Activated CD8-positive, alpha-beta memory T cell treated with anti-CD3 and anti-CD28 coated beads, Interleukin-2, amount 50 U/mL, for 1 hour (primary cell): ENCODE results near the gene CNDP2.

ENCODE experiments used
- DNase-seq: peaks from one replicate; pipeline ENCODE4 v3.0.0-alpha.2; 2020; ENCODE audit errors: extremely low read depth

The CNDP2 gene

DNA sequence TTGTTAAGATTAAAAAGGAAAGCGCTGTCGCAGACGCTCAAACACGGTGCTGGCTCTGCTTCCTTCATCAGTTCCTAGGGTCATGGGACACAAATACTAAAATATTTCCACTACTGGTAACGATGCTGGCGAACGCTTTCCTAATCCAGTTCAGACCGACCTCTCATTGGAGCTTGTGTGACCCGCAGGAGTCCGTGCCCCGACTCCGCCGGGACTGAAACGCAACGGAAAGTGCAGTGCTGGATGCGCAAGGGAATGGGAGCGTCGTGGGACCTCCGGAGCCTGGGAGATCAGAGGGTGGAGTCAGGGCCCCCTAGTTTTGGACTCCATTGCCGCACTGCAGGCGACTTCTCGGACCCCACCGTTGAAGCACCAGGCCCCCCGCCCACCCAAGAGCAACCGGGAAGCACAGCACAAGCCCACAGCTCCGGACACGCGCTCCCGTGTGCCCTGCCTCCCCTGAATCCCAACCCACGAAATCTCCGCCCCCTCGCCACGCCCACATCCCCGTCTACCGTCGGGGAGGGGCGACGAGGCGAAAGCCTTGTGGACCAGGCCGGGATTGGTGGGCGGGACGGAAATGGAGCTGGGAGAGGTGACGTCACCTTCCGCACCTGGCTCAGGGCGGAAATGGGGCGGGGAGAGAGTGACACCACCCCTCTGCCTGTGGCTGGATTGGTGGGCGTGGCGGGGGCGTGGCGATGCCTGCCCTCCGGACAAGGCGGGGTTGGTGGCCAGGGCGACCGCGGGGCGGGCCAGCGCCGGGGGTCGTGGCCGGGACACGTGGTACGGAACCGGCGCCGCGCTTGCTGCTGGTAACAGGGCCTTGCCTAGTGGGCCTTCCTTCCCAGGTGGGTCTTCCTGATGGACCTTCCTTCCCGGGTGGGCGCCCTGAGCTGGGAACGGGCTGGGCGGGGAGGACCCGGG lies at the start of gene CNDP2:
Gene CNDP2 (plus strand): TSS at position 783 of the 927 bp plus-strand sequence. CDS start 3,611 bp downstream, outside the sequence.
- DNase-seq, result peak; percentile 95

DNA sequence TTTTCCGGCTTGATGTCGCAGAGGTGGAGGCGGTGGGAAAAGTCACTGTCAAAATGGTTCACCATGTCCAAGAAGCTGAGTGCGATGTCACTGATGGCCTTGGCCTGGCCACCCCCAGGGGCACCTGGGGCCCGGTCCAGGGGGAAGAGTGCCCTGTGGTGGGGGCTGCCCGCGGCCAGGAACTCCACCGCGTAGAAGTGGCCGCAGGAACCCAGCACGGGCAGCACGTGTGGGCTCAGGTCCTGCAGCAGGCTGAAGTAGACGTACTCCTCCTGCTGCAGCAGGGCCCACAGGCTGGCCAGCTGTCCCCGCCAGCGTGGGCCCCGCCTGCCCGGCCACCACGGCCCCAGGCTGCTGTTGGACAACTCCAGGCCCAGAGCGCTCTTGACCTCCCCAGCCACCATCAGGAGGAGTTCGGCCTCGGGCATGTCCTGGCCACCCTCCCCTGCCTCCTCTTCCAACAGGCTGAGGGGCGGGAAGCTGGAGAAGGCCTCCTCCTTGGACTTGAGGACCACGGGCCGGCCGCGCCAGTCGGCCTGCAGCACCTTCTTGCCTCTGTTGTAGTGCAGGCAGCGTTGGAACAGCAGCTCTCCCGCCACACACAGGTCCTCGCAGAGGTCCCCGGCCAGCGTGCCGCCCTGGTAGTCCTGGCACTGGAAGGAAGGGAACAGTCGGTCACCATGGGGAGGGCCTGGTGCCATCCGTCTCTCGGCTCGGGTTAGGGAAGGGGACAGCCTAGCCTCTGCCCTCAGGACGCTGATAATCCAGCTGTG lies 49.3 kb upstream of the CNDP2 start:
- DNase-seq, result no peak

DNA sequence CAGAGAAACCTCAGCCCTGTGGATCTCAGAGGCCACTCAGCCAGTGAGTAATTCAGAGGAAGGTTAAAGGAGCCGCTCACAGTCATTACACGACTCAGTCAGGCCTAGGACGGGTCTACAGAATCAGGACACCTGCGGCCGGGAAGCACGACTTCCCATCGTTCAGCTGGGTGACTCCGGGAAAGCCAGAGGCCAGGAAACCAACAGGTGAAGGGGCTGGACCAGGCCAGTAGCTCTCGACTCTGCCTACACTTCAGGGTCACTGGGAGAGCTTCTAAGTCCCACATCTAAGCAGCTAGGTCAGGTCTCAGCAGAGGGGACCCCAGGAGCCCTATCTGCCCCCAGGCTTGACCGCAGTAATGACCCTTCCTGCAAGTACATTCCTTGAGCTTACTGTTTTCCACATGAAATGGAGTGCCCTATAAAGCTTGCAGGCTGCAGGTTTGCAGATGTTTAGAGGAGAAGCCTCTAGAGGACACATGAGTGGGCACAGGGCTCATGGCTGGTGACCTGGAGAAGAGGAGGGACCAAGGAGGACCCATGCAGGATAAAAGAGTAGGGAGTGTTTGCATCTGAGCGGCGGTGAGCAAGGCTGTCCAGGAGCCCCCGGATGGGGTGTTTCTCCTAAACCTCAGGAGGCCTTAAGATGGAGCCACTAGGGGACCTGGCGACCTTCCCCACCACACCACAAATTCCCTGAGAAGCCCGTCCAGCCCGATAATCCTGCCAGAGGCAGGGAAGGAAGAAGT lies 48.6 kb upstream of the CNDP2 start:
- DNase-seq, result no peak

DNA sequence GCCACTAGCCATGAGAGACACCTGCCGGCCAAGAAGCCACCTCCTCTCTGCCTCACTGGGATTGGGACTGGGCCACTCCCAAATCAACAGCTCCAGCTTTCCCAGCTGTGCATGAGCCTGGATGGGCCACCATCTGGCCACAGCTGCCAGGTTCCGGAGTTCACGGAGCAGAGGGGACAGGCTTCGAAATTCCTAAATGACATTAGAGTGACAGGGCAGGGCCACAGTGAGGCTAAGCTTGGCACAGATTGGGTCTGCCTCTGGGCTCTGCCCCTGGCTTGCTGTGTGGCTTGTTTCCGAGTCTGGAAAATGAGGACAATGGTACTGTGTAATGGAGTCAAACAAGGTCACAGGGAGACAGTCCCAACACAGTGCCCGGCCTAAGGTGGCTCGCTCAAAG lies 45.5 kb upstream of the CNDP2 start:
- DNase-seq, result no peak

DNA sequence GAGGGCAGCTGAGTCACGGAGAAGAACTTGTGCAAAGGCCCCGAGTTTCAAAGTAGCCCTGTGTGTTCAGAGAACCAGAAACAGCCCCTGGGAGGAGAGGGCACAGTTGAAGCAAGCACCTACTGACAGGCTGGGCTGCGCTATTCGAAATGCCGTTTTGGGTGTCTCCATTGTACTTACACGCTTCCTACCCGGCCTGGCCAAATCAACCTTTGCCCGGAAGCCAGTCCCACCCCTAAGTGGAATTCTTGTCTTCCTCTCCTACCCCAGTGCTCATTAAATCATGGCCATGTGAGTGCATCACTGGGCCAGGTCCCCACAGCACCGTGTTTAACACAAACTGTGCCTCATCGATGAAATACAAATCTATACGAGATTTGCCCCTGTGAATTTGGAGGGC lies 45.0 kb upstream of the CNDP2 start:
- DNase-seq, result no peak

DNA sequence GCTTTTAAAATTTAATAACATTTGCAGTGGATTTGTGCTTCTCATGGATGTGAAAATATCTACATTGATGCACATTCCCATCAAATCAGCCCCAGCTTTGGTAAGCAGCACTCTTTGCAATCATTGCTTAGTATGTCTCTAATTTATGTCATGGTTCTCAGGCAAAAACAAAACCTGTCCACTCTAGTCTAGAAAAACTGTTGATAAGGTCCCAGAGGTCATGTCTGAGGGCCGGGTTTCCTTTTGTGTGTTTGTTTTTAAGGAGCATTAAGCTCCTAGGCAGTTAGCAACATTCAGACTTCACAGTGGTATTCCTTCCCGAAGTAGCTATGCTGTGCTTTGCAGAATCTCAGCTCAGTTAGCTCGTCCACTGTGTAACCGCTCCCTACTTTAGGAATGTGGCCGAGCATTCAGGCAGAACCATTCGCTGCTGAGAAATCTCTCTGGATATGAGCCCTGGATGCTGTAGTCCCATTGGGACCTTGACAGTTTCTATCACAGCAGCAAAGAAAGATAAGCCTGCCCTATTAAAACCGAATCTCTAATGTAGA lies 43.1 kb upstream of the CNDP2 start:
- DNase-seq, result no peak

DNA sequence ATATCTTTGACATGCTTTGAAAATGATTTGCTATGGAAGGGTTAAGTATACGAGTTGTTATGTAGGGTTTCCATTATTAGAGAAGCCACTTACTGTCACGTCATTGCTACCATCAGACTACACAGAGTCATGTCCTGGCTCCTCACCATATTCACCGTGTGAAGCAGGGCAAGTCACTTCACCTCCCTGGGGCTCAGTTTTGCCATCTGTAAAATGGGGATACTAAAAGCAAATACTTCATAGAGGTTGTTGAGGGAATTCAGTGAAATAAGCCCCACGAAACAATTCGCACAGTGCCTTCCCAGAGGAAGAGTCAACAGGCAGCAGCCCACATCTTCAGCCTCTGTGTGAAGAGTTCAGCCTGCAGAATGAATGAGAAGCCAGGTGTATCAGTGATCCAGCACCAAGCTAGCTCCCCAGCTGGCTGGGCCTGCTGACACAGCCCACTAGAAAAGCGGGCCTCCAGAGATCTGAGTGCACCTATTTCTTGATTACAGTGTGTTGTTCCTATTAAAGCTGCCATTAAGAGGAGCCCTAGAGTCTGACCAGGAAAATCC lies 42.4 kb upstream of the CNDP2 start:
- DNase-seq, result no peak

DNA sequence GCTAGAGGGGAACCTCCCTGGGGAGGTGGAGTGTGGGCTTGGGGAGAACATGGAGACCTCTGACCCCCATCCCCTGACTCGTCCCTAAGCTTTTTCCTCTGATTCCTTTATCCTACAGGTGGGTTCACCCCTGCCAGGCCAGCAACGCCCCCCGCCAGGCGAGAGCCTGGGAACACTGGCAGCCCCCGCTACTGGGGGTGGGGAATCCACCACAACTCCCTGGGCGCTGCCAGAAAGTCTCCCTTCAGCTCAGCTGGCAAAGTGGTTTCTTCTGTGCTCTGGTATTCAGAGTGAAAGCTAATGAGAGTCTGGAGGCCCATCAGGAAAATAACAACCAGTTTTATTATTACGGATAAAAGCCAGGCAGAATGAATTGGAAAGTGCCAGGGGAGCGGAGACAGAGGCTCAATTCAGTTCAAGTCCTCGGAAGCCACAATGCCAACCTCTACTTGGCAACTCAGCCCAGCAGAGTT lies 41.8 kb upstream of the CNDP2 start:
- DNase-seq, result no peak

DNA sequence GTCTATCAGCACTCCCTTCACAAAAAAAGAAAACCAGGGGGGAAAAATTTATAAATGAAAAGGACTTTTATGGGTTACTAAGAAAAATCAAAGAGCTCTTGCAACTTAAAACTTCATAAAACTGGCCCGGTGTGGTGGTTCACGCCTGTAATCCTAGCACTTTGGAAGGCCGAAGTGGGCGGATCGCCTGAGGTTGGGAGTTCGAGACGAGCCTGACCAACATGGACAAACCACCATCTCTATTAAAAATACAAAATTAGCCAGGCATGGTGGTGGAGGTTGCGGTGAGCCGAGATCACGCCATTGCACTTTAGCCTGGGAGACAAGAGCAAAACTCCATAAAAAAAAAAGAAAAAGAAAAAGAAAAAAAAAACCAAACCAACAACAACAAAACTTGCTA lies 40.8 kb upstream of the CNDP2 start:
- no peak for DNase-seq

DNA sequence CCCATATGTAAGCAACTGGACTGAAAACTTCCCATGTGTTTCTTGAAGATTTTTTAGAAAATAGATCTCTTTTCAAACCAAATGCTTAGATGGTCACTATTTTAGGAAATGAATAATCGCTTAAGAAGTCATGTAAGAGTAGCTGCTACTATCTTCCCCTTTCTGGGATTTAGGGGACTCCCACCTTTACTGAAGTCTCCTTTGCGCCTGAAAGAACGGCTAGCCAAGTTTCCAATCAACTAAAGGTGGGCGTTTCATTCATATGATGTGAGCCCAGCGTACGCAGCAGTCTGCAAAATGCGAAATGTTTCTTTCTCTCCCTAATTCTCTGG lies 40.2 kb upstream of the CNDP2 start:
- no peak for DNase-seq

DNA sequence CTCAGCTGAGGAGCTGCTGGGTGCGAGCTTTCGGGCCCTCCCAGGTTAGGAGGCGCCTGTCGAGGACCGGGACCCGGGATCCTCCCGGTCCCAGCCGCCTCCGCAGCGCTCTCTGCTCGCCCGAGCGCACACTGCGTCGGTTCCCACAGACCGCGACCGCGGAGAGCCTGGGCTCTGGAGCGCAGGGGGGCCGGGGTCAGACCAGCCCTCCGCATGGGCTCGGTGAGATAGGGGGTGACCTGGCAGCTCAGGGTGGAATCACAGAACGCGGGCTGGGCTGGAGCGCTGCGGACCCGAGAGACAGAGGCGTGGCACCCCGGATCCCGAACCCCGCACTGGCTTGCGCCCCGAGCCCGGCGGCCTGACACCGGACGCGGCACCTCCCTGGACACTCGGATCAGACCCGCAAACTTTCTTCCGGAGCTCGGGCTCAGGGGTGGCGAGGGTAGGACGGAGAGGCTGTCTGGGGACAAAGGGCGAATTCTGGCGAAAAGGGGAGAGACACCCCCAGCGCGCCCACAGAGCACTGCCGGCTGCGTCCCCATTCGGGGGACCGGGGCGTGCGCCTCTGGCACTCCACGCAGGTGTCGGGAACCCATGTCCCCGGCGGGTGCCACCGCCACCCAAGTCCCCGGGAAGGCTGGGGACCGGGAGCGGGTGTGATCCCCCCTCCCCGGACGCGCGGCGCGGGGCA lies 39.7 kb upstream of the CNDP2 start:
- DNase-seq, result no peak

DNA sequence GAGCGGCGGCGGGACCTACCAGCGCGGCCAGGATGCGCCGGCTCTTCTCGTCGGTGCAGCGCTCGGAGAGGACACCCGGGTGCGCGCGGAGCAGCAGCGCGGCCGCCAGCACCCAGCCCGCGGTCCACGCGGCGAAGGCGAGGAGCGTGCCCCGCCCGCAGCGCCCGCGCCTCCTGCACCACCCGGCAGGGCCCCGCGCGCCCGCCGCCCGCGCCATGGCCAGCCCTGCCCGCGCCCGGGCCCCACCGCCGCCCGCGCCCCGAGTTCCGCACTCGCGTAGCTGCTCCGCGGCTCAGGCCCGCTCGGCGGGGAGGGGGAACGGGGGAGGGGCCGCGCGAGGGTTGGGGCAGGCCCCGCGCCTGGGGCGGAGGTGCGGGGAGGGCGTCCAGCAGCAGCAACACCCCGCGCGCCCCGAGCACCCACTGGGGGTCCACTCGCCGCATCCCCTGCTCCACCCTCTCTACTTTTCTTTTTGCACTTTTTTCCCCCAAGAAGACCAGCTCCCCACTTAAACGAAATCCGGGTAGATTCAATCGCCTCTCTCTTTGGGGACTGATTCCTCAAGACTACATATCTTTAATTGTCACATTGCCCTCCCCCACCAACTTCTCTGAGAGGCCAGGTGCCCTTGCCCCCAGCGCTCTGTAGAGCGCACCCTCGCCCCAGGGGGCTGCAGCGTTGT lies 39.0 kb upstream of the CNDP2 start, which contains the start of gene DIPK1C:
Gene DIPK1C (minus strand): TSS at position 266 of the 682 bp plus-strand sequence. CDS start 49 bp downstream, at position 217.
- DNase-seq, result no peak

DNA sequence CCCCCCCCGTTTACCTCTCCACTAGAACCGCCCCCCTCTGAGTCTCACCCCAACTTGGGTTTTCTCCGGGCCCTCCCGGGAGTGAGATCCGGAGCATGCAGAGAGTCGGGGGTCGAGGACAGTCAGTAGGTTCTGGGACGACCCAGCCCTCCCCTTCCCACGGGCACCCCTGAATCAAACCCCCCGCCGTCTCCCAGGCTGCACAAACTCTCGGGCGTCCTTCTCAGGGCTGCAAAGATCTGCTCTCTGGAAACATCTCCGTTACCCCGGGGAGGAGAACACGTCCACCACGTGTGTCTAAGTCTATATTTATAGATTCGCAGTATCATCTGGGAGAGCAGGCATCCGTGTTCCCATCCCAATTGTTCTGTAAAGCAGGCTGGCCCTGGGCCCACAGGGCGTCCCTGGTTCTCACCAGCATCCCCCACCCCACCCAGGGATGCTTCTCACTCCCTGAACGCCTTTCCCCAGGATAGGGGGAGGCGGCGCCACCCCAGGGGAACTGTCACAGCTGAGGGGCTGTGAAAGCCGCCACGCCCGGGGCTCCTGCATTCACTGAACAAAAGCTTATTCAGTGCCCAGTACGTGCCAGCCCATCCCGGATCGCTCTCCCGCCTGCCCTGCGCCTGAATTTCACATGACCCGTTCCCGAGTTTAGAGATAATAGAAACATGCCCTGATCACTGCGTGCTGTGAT lies 38.3 kb upstream of the CNDP2 start:
- no peak for DNase-seq

DNA sequence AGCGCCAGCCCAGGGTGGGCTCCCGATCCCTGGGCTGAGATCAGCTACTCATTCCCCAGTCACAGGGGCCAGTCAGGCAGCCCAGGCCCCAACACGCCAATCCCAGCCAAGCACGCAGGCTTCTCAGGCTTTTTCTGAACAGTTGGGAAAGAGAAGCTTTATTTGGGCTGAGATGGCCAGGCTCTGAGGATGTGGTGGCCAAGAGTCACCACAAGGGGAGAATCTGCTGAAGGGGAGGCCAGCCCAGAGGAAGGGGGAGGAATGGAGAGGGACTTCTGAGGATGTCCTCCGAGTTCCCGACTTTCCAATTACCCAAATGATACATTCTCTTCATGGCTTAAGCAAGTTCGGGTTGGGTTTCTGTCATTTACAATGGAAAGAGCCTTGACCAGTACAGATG lies 36.3 kb upstream of the CNDP2 start:
- no peak for DNase-seq

DNA sequence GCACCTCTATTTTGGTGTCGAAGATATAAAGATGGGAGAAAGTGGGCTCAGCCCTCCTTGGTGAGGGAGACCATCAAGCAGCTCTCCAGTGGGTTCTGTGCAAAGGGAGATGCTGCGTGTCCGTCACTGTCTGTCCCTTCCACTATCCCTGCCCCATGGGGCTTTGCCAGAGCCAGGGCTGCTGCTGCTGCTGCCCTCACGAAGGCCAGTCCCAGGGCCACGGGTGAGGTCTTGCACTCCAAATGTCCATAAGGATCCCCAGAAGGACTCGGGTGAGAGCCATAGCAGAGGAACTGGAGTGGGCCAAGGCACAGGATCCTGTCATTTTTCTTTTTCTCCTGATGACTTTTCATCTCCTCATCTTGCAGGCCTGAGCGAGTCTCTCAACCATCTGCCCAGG lies 35.3 kb upstream of the CNDP2 start:
- DNase-seq, result no peak

DNA sequence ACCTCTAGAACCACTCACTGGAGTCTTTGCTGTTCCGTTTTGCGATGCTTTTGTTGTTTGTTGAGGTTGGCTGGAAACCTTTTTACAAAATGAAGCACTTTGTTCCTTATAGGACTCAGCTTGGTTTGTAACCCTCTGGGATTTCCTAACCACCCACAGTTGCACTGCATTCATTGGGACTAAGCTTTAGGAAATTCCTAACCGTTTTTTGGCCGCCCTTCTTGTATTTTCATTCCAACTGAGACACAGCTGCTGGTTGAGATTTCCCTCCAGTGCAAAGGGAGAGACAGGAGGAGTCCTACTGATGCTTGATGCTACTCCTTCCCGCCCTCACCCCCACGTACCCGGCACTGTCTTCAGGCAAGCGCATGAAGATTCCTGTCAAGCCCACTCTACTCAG lies 32.9 kb upstream of the CNDP2 start:
- DNase-seq, result no peak

DNA sequence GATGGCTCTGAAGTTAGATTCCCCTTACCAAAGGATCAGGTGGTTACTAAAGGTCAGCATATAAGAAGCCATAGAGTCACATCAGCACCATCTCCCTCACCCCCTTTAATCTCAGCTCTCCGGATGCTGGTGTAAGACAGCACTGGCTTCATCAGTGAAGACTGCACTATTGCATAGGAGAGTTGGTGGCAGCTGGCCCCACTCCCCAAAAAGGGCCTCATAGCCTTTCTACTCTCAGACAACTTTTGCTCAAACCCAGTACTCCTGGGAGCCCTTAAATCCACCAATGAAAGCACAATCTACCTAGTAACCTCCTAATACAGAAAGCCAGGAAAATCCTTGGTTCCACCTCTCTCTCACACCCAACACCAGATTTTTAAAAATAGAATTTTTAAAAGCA lies 32.2 kb upstream of the CNDP2 start:
- DNase-seq, result no peak

DNA sequence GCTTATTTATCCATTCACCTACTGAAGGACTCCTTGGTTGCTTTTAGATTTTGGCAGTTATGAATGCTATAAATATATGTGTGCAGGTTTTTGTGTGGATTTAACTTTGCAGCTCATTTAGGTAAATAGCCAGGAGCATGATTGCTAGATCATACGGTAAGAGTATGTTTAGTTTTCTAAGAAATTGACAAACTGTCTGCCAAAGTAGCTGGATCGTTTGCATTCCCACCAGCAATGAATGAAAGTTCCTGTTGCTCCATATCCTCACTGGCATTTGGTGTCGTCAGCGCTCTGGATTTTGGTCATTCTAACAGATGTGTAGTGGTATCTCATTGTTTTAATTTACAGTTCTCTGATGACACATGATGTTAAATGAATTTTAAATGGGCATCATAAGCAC lies 30.4 kb upstream of the CNDP2 start:
- no peak for DNase-seq

DNA sequence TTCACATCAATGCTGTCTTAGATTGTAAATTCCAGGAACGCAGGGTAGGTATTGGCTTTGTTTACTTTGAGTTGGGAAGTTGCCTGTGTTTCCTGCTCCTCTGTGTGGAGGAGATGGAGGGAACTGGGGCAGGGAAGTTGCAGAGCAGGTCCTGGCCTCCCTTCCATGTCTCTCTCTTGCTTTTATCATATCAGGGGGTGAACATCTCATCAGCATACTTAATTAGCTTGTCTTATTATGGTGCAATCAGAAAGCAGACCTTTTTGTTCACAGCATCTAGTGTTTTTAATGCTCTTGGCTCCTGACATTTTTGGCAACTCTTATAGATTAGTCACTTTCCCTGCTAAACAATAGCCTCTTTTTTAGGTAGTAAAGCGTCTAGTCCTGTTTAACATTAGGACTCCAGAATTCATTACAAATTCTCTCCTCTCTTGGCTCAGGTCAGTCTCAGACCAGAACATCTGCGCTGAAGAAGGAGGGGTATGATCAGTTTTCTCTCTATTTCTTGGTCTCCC lies 27.6 kb upstream of the CNDP2 start:
- DNase-seq, result no peak
